LNCAP (cell line): ENCODE results near the gene CLK3.

ENCODE experiments used
- CTCF ChIP-seq: fragments of 450-650 bp; IDR thresholded peaks from 2 replicates; pipeline ENCODE4 v1.5.1; 2017; ENCODE audit warnings: mild to moderate bottlenecking

Gene CLK3

GRCh38 chr15:74625693-74626092, 10.1 kb downstream of the CLK3 start:
- no peak for TF ChIP-seq CTCF

- no peak for TF ChIP-seq CTCF
These were observed 10.7 kb downstream of the CLK3 start for GRCh38 chr15:74626336-74626735.

- TF ChIP-seq CTCF, result no peak
These were observed 11.4 kb downstream of the CLK3 start for GRCh38 chr15:74626752-74627692.

- no peak for TF ChIP-seq CTCF
These were observed 12.1 kb downstream of the CLK3 start for GRCh38 chr15:74627766-74628165.

- no peak for TF ChIP-seq CTCF
These were observed 12.6 kb downstream of the CLK3 start for GRCh38 chr15:74628199-74628598.

- no peak for TF ChIP-seq CTCF
These were observed 13.3 kb downstream of the CLK3 start for GRCh38 chr15:74628949-74629348.

GRCh38 chr15:74630284-74631086, 14.8 kb downstream of the CLK3 start:
- no peak for TF ChIP-seq CTCF
